Subcutaneous abdominal adipose tissue (tissue), 5 donors: ENCODE measurements around the gene P2RX6.
A peak's percentile ranks its signal among the peaks of the same experiment; 100 is the strongest.
"Not testable (repeated sequence)": the region's sequence is repeated elsewhere in the genome, so short reads cannot be mapped to it uniquely, and the experiment has no call there.

Experiments
- H3K27ac ChIP-seq: one replicate; pipeline ENCODE4 v1.7.0; 2013; ENCODE audit warnings: low read depth, mild to moderate bottlenecking, inconsistent platforms, low read length, moderate library complexity
- H3K27me3 ChIP-seq, 5 donors: one replicate each; pipeline ENCODE4 v1.7.0; 2013; ENCODE audit warnings: low read length in 5 of 5, inconsistent platforms in 1 of 5; ENCODE audit not compliant: control insufficient read depth in 5 of 5, insufficient read depth in 4 of 5
- H3K36me3 ChIP-seq, 5 donors: one replicate each; pipeline ENCODE4 v1.7.0; 2013; ENCODE audit warnings: low read length in 5 of 5; ENCODE audit not compliant: control insufficient read depth in 5 of 5, insufficient read depth in 5 of 5
- H3K4me1 ChIP-seq, 5 donors: one replicate each; pipeline ENCODE4 v1.7.0; 2013; ENCODE audit warnings: low read length in 5 of 5, mild to moderate bottlenecking in 3 of 5, moderate library complexity in 1 of 5; ENCODE audit not compliant: control insufficient read depth in 5 of 5, insufficient read depth in 5 of 5
- H3K4me3 ChIP-seq, 5 donors: one replicate each; pipeline ENCODE4 v1.7.0; 2013; ENCODE audit warnings: low read length in 5 of 5, low read depth in 1 of 5
- H3K9ac ChIP-seq, 5 donors: one replicate each; pipeline ENCODE4 v1.7.0; 2013; ENCODE audit warnings: low read length in 5 of 5, mild to moderate bottlenecking in 4 of 5, moderate library complexity in 3 of 5
- H3K9me3 ChIP-seq, 5 donors: one replicate each; pipeline ENCODE4 v1.7.0; 2013; ENCODE audit warnings: low read length in 5 of 5; ENCODE audit not compliant: control insufficient read depth in 5 of 5
- donor health status: healthy.
- donor health status: healthy.
- donor health status: healthy.
- donor health status: healthy.
- donor health status: healthy.

Gene P2RX6

GRCh38 chr22:21032868-21033688 is 18.1 kb downstream of the P2RX6 start:
- peaks cover 0 to 35% (median 26%) of the 10 kb centered on the region in 5 donors for H3K4me1 ChIP-seq
- no peaks in the 10 kb centered on the region for H3K9me3 ChIP-seq
- H3K4me3 ChIP-seq = peak overlapping the region; percentile 39 to 66 (median 48)
- H3K27ac ChIP-seq = no peak overlapping the region
- H3K36me3 ChIP-seq = no peaks in the 10 kb centered on the region
- peaks cover 3 to 23% (median 9%) of the 10 kb centered on the region in 5 donors for H3K27me3 ChIP-seq
- peak overlapping the region in 1 of 5 donors; percentile 58 for H3K9ac ChIP-seq

DNA sequence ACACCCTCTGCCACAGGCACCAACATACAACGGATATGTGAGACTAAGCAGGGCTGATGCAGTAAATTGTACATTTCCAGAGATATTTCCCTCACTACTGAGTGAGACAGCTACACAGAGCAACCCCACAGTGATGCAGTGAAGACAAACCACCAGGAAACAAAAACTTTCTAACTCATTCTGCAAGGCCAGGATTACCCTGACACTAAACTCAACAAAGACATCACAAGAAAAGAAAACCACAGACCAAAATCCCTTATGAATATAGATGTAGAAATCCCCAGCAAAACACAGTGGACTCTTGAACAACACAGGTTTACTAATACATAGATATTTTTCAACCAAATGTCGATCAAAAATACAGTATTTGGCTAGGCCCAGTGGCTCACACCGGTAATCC is 18.9 kb downstream of the P2RX6 start:
- peaks cover 0 to 41% (median 32%) of the 10 kb centered on the region in 5 donors for H3K4me1 ChIP-seq
- H3K4me3 ChIP-seq = no peak overlapping the region
- H3K36me3 ChIP-seq = no peaks in the 10 kb centered on the region
- H3K9me3 ChIP-seq = no peaks in the 10 kb centered on the region
- peaks cover 3 to 23% (median 9%) of the 10 kb centered on the region in 5 donors for H3K27me3 ChIP-seq
- H3K27ac ChIP-seq = no peak overlapping the region
- no peak overlapping the region for H3K9ac ChIP-seq

DNA sequence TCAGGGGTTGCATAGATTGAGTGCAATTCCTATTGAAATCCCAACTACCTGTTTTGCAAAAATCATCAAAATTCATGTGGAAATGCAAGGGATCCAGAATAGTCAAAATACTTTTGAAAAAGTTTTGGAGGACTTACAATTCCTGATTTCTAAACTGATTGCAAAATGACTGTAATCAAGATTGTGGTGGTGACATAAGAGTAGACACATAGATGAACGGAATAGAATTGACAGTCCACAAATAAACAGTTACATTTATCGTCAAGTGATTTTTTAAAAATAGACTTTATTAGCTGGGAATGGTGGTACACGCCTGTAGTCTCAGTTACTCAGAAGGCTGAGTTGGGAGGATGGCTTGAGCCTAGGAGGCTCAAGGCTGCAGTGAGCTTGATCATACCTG is 20.0 kb downstream of the P2RX6 start:
- H3K9me3 ChIP-seq = no peaks in the 10 kb centered on the region
- no peaks in the 10 kb centered on the region for H3K36me3 ChIP-seq
- no peak overlapping the region for H3K27ac ChIP-seq
- peaks cover 3 to 18% (median 9%) of the 10 kb centered on the region in 5 donors for H3K27me3 ChIP-seq
- H3K9ac ChIP-seq = no peak overlapping the region
- no peak overlapping the region for H3K4me3 ChIP-seq
- H3K4me1 ChIP-seq = peaks cover 0 to 41% (median 32%) of the 10 kb centered on the region in 5 donors

DNA sequence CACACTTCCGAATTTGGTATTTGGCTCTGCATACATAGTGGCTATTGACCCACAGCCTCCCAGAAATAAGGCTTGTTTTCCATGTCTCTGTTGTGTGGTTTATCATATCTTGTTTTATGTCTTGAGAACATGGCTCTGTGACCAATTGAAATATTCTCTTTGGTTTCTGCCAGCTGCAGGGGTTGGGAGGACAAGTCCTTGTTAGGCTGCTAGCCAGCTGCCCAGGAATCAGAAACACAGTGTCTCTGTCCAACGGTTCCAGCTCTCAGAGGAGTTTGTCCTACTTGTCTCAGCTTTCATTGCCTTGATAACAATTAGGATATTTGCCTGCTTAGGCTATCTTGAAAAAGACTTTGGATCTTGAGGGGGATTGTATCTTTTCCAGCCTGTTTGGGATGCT is 23.4 kb downstream of the P2RX6 start:
- H3K9ac ChIP-seq = no peak overlapping the region
- no peak overlapping the region for H3K4me3 ChIP-seq
- H3K9me3 ChIP-seq = no peaks in the 10 kb centered on the region
- H3K4me1 ChIP-seq = peaks cover 0 to 21% (median 15%) of the 10 kb centered on the region in 5 donors
- no peaks in the 10 kb centered on the region for H3K27me3 ChIP-seq
- no peaks in the 10 kb centered on the region for H3K36me3 ChIP-seq
- H3K27ac ChIP-seq = no peak overlapping the region

DNA sequence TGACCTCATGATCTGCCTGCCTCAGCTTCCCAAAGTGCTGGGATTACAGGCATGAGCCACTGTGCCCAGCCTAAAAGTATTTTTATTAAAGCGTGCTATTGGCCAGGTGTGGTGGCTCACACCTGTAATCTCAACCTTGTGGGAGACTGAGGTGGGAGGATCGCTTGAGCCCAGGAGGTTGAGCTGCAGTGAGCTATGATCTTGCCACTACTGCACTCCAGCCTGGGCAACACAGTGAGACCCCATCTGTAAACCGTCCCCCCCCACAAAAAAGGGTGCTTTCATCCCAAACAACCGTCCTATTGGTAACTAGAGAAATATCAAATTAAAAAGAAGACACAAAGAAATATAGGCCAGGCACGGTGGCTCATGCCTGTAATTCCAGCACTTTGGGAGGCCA is 24.2 kb downstream of the P2RX6 start:
- H3K36me3 ChIP-seq, H3K9ac ChIP-seq, H3K27me3 ChIP-seq, H3K4me3 ChIP-seq, H3K9me3 ChIP-seq, H3K27ac ChIP-seq: not testable (repeated sequence)
- peaks cover 0 to 21% (median 17%) of the 10 kb centered on the region in 5 donors for H3K4me1 ChIP-seq

DNA sequence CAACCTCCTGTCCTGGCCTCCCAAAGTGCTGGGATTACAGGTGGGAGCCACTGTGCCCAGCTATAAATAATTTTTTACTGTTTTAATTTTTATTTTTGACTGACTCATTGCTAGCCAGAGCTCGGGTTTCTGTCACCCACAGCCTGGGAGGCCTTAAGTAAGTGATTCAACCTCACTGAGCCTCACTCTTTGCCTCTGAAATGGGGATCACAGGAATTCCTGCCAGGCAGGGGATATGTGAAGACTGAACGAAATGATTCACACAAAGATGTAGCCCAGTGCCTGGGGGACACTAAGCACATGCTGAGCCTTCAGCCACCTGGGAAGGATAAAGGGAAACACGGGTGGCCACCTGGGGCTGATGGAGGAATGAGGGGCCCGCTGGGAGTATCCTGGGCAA is 27.0 kb downstream of the P2RX6 start:
- no peak overlapping the region for H3K9ac ChIP-seq
- H3K4me3 ChIP-seq = no peak overlapping the region
- H3K9me3 ChIP-seq = no peaks in the 10 kb centered on the region
- H3K27ac ChIP-seq = no peak overlapping the region
- H3K4me1 ChIP-seq = peaks cover 3 to 37% (median 37%) of the 10 kb centered on the region in 5 donors
- H3K27me3 ChIP-seq = no peaks in the 10 kb centered on the region
- H3K36me3 ChIP-seq = no peaks in the 10 kb centered on the region

GRCh38 chr22:21042978-21043859 is 28.3 kb downstream of the P2RX6 start:
- H3K4me3 ChIP-seq = no peak overlapping the region
- H3K27me3 ChIP-seq = no peaks in the 10 kb centered on the region
- no peak overlapping the region for H3K27ac ChIP-seq
- H3K9ac ChIP-seq = no peak overlapping the region
- no peaks in the 10 kb centered on the region for H3K9me3 ChIP-seq
- no peaks in the 10 kb centered on the region for H3K36me3 ChIP-seq
- peaks cover 3 to 32% (median 25%) of the 10 kb centered on the region in 5 donors for H3K4me1 ChIP-seq

DNA sequence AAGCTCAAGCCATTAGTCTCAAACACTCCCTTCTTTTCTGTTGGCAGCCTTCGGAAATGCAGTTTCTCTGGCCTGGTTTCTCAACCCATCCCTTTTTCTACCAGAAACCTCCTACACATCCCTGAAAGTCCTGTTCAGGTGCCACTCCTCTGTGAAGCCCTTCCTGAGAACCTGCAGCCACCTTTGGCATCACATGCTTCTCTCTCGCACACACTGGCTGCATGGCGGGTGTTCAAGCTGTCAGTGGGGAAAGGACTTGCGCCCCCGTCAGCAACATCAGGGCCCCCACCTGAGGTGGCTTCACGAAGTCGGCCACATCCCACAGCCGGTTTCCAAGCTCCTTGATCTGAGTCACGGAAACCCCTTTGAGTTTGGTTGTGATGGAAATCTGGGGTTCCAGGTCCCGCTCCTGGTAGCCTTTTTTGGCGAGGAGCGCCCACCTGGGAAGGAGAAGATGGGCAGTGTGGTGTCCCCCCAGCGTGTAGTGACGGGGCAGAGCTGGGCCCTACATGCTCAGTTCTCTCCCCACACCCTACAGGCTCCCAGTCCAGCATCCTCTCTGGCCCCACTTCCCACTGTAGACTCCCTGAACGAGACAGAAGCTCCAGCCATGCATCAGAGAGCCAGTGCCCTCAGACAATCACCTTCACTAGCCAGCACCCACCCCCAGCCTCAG is 29.0 kb downstream of the P2RX6 start:
- Histone ChIP-seq H3K4me3 (peak overlapping the region in 3 of 5 donors; percentile 50 to 64 (median 51)), H3K36me3 (no peaks in the 10 kb centered on the region), H3K27me3 (no peaks in the 10 kb centered on the region), H3K9me3 (no peaks in the 10 kb centered on the region), H3K27ac (no peak overlapping the region), H3K9ac (peak overlapping the region in 1 of 5 donors; percentile 51), H3K4me1 (peaks cover 3 to 25% (median 21%) of the 10 kb centered on the region in 5 donors)

- H3K36me3 ChIP-seq = no peaks in the 10 kb centered on the region
- no peaks in the 10 kb centered on the region for H3K9me3 ChIP-seq
- H3K4me3 ChIP-seq = peak overlapping the region; percentile 59 to 81 (median 64)
- peak overlapping the region in 2 of 5 donors; percentile 3 to 52 for H3K9ac ChIP-seq
- no peaks in the 10 kb centered on the region for H3K27me3 ChIP-seq
- no peak overlapping the region for H3K27ac ChIP-seq
- peaks cover 3 to 25% (median 21%) of the 10 kb centered on the region in 5 donors for H3K4me1 ChIP-seq
These were observed 30.1 kb downstream of the P2RX6 start for GRCh38 chr22:21044931-21045584.
